GM19035 (cell line): ENCODE measurements around the gene FAM131A.

Experiments
- ATAC-seq: cut with Tn5 transposase; IDR thresholded peaks from one replicate; pipeline ENCODE4 v1.9.1; 2021; ENCODE audit not compliant: unreplicated experiment

FAM131A gene

DNA sequence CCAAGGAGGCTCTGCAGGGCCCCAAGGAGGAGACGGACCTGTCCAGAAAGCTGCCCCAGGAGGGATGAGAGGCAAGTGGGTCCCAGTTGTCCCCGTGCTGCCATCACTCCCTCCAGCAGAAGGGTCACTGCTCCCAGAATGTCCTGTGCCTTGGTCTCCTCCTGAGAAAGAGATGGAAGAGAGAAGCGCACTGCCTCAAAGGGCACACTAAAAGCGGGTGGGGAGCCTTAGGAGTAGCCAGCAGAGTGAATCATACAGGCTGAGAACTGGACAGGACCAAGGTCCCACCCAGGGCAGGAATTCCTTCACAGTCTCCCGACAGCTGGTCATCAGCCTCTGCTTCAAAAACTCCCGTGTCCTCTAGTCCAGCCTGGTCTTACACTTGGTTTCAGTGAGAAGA lies 36.0 kb downstream of the FAM131A start:
- no peak for ATAC-seq

GRCh38 chr3:184375747-184376461 lies 38.5 kb downstream of the FAM131A start:
- no peak for ATAC-seq

- no peak for ATAC-seq
These were observed 40.0 kb downstream of the FAM131A start for GRCh38 chr3:184377374-184377773.

DNA sequence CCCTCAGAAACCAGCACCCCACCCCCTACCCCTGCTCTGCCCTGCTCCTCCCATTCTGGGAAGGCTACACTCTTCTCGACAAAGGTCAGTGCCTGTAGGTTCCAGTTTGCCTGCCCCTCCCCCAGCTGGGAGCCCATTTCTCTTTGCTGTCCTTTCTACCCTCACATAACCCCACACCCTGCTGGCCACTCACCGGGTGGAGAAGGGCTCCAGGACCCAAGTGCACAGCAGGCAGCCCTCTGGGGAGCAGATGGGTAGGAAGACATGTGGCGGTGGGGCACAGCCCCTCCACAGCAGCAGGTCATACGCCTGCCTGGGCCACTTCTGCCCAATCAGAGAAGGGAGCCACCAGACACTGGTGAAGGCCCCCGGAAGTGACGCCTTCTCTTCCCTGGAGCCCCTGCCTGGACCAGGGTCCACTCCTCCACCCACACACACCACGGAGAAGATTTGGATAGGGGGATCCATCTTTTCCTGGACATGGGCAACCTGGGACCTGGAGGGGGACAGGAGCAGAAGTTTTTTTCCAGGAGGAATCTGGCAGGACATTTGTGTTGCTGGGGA lies 40.6 kb downstream of the FAM131A start, which contains the start of gene THPO:
Gene THPO, minus strand, starts transcription at position 326 of the 564 bp plus-strand sequence. CDS start 1,948 bp downstream, outside the sequence.
- no peak for ATAC-seq

DNA sequence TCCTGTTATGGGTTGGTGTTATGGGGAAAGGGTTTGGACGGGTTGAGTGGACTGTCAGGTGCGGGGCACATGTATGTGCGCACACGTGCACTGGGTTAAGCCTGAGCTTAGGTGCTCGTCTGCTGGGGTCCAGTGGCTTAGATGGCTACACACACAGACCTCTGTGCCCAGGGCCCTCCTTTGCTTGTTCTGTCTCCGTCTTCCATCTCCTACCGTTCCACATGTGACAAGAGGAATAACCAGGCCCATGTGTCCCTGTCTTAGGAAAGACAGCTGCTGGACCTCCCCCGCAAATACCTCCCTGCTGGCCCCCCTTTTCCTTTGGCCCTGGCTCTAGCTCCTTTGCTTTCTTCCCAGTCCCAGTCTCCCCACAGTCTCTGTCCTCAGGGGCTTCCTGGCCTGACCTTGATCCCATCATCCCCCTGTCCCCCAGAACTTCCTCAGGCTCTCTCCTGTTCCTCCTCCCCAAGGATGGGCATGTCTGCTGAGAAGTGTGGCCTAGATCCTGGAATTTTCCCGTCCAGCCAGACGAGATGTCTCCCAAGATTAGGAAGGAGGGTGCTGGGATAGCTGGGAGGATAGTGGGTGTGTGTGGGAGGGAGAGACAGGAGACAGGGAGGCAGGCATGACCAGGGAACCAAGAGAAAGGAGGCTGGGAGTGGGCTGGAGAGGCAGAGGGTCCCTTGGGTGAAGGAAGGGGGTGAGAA lies 41.4 kb downstream of the FAM131A start:
- ATAC-seq, result no peak

DNA sequence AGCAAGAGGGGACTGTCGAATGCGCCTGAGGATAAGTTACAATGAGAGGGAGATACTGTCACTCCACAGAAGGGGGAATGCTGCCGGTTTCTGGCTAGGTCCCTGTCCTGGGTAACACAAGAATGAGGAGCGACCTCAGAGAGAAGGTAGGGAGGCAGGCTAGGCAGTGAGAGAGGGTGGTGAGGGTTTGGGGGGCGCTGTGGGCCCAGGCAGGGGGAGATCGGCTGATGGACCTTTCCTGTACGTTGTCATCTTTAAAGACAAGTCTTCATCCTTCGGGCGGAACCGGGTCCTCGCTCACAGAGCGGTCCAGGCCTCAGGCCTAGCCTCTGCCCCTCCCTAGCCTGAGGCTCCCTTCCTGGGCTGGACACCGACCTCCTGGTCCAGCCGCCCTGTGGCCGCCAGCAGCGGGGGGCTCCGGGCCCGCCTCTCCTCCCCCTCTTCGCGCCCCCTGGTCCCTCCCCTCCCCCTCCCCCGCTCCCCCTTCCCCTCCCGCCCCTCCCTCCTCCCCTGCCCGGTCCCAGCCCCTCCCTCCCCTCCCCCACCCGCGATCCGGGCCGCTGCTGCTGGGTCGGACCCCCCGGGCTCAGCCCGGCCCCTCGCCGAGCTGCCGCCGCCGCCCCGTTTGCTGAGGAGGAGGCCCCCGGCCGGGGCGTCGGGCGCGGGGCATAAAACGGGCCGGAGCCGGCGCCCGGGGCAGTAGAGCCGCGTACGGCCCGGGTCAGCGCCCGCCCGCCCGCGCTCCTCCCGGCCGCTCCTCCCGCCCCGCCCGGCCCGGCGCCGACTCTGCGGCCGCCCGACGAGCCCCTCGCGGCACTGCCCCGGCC lies 42.2 kb downstream of the FAM131A start, which contains the start of gene CHRD:
Gene CHRD, plus strand, starts transcription at position 697 of the 827 bp plus-strand sequence. CDS start 265 bp downstream, outside the sequence.
- no peak for ATAC-seq

DNA sequence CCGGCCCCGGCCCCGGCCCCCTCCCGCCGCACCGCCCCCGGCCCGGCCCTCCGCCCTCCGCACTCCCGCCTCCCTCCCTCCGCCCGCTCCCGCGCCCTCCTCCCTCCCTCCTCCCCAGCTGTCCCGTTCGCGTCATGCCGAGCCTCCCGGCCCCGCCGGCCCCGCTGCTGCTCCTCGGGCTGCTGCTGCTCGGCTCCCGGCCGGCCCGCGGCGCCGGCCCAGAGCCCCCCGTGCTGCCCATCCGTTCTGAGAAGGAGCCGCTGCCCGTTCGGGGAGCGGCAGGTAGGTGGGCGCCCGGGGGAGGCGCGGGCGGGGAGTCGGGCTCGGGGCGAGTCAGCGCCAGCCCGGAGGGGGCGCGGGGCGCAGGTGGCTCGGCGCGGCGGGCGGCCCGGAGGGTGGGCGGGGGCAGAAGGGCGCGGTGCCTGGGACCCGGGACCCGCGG lies 42.8 kb downstream of the FAM131A start:
- no peak for ATAC-seq

DNA sequence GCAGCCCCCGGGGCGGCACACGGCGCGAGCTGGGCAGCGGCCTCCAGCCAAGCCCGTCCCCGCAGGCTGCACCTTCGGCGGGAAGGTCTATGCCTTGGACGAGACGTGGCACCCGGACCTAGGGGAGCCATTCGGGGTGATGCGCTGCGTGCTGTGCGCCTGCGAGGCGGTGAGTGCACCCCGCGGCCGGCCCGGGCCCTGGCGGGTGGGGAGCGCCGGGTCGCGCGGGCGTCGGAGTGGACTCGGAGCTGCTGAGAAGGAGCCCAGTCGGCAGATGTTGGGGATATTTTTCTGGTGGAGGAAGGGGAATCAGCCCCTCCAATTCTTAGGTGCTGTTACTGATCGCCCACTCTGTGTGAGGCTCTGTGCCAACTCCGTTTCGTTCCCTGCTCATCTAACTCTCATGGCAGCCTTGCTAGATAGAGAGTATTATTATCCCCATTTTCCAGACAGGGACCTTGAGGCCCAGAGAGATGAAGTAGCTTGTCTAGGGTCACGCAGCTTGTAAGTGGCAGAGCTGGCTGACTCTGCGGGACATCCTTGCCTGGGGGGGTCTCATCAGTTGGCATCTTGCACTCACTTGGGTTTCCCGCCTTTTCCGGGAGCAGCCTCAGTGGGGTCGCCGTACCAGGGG lies 43.3 kb downstream of the FAM131A start:
- no peak for ATAC-seq

DNA sequence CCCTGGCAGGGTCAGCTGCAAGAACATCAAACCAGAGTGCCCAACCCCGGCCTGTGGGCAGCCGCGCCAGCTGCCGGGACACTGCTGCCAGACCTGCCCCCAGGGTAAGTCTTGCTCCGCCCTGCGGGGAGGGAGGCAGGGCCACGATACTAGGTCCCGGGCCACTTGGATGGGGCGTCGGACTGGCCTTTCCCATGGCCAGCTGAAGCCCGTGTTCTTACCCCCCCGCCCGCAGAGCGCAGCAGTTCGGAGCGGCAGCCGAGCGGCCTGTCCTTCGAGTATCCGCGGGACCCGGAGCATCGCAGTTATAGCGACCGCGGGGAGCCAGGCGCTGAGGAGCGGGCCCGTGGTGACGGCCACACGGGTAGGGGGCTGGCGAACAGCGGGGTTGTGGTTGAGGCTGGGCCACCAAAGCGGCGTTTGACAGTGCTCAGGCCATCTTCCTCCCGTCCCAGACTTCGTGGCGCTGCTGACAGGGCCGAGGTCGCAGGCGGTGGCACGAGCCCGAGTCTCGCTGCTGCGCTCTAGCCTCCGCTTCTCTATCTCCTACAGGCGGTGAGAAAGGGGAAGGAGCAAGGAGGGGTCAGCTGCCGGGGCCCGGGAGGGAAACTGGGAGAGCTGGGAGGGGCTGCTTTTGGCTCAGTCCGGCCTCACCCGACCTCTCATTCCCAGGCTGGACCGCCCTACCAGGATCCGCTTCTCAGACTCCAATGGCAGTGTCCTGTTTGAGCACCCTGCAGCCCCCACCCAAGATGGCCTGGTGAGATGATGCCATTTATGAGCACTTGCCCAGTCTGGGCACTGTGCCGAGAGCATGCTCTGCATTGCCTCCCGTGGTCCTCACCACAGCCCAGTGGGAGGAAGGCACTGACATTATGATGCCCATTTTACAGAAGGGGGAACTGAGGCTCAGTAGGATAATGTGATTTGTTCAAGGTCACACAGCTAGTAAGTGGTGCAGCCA lies 44.1 kb downstream of the FAM131A start:
- ATAC-seq, result no peak

DNA sequence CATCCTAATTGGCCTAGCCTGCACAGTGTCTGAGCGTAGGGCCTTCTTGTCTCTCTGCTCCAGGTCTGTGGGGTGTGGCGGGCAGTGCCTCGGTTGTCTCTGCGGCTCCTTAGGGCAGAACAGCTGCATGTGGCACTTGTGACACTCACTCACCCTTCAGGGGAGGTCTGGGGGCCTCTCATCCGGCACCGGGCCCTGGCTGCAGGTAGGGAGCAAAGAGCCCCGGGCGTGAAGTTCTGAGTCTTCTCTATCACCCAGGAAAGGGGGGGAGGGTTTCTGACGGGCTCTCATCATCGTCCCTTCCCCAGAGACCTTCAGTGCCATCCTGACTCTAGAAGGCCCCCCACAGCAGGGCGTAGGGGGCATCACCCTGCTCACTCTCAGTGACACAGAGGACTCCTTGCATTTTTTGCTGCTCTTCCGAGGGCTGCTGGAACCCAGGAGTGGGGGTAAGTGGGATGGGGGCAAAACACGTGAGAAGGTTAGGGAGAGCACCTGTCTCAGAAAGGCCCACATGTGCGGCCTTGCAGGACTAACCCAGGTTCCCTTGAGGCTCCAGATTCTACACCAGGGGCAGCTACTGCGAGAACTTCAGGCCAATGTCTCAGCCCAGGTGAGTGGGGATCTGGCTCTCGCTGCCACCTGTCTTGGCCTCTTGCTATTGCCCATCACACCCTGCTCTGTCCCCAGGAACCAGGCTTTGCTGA lies 45.1 kb downstream of the FAM131A start:
- no peak for ATAC-seq

- no peak for ATAC-seq
These were observed 45.8 kb downstream of the FAM131A start for GRCh38 chr3:184383033-184383740.

GRCh38 chr3:184384342-184384741 lies 46.9 kb downstream of the FAM131A start:
- no peak for ATAC-seq

- ATAC-seq, result no peak
These were observed 47.5 kb downstream of the FAM131A start for GRCh38 chr3:184384856-184385422.

DNA sequence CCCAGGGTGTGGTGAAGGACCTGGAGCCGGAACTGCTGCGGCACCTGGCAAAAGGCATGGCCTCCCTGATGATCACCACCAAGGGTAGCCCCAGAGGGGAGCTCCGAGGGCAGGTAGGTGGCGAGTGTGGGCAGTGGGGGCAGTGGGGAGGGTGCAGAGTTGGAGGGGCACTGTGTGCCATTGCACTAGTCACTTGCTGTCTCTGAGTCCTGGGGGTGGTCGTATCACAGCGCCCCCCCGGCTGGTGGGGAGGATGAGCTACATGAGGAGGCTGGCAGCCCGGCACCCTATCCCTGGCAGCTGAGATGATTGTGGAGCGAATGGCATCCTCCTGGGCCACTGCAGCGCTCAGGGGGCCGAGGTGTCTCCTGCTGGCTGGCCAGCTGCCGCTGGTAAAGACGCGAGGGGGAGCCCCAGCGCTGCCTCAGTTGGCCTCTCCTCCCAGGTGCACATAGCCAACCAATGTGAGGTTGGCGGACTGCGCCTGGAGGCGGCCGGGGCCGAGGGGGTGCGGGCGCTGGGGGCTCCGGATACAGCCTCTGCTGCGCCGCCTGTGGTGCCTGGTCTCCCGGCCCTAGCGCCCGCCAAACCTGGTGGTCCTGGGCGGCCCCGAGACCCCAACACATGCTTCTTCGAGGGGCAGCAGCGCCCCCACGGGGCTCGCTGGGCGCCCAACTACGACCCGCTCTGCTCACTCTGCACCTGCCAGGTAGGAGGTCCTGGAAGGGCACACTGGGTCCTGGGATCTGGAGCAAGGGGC lies 48.8 kb downstream of the FAM131A start:
- no peak for ATAC-seq

GRCh38 chr3:184387174-184387714 lies 49.8 kb downstream of the FAM131A start:
- ATAC-seq, result no peak

GRCh38 chr3:184388164-184388935 lies 51.0 kb downstream of the FAM131A start:
- ATAC-seq, result no peak
